Stimulated activated CD8-positive, alpha-beta memory T cell treated with anti-CD3 and anti-CD28 coated beads, Interleukin-15, amount 100 ng/mL, for 48 hours (primary cell): ENCODE results near the gene MYL12A.

Source experiments
- DNase-seq, 2 donors: peaks; one replicate each; pipeline ENCODE4 v3.0.0-alpha.2; 2020; ENCODE audit warnings: low read depth in 2 of 2

Gene MYL12A

GRCh38 chr18:3225588-3225987 is 22.0 kb upstream of the MYL12A start:
- DNase-seq = no peak

- no peak for DNase-seq
Observed at GRCh38 chr18:3226048-3226447, 21.6 kb upstream of the MYL12A start.

GRCh38 chr18:3230401-3231334 is 16.9 kb upstream of the MYL12A start:
- no peak for DNase-seq

GRCh38 chr18:3233004-3233403 is 14.6 kb upstream of the MYL12A start:
- no peak for DNase-seq

- no peak for DNase-seq
Observed at GRCh38 chr18:3233433-3234168, 14.0 kb upstream of the MYL12A start.

GRCh38 chr18:3234457-3234856 is 13.1 kb upstream of the MYL12A start:
- no peak for DNase-seq

- DNase-seq = no peak
Observed at GRCh38 chr18:3235846-3236245, 11.8 kb upstream of the MYL12A start.

- DNase-seq = no peak
Observed at GRCh38 chr18:3236470-3236869, 11.1 kb upstream of the MYL12A start.

- no peak for DNase-seq
Observed at GRCh38 chr18:3238742-3239141, 8.9 kb upstream of the MYL12A start.

- DNase-seq = no peak
Observed at GRCh38 chr18:3245185-3245564, 2.4 kb upstream of the MYL12A start.

GRCh38 chr18:3245853-3246634 is 1.6 kb upstream of the MYL12A start:
- peak; percentile 75 for DNase-seq

- DNase-seq = no peak
Observed at GRCh38 chr18:3246635-3247239, 864 bp upstream of the MYL12A start.

- no peak for DNase-seq
Observed at GRCh38 chr18:3248062-3248657, 559 bp downstream of the MYL12A start.

- DNase-seq = no peak
Observed at GRCh38 chr18:3248658-3249359, 1.2 kb downstream of the MYL12A start.

- DNase-seq = no peak
Observed at GRCh38 chr18:3250237-3251107, 2.9 kb downstream of the MYL12A start.

- DNase-seq = no peak
Observed at GRCh38 chr18:3251249-3251962, 3.8 kb downstream of the MYL12A start.

GRCh38 chr18:3251963-3252277 is 4.3 kb downstream of the MYL12A start:
- no peak for DNase-seq

GRCh38 chr18:3252843-3253242 is 5.2 kb downstream of the MYL12A start:
- no peak for DNase-seq

- DNase-seq = no peak
Observed at GRCh38 chr18:3254725-3255124, 7.1 kb downstream of the MYL12A start.
